OCI-LY1 (cell line): ENCODE data around the gene FKBP6.
"Not testable (repeated sequence)": the region's sequence is repeated elsewhere in the genome, so short reads cannot be mapped to it uniquely, and the experiment has no call there.

Experiments
- H2AFZ ChIP-seq: fragments of 200-600 bp; sonication (generic), shearing (Covaris generic); 2 replicates; pipeline ENCODE4 v1.6.0; 2014; ENCODE audit warnings: antibody characterized with exemption, mild to moderate bottlenecking, low read length
- H3F3A ChIP-seq: fragments of 200-600 bp; sonication (generic), shearing (Covaris generic); 2 replicates; pipeline ENCODE4 v1.6.0; 2014; ENCODE audit warnings: mild to moderate bottlenecking, antibody characterized with exemption, low read length, moderate library complexity; ENCODE audit not compliant: insufficient read depth
- H3K27ac ChIP-seq: fragments of 200-600 bp; sonication (generic); 2 replicates; pipeline ENCODE4 v1.5.1; 2014; ENCODE audit warnings: low read length, mixed run types, mild to moderate bottlenecking, low read depth; ENCODE audit not compliant: poor library complexity, severe bottlenecking
- H3K27me3 ChIP-seq: fragments of 200-600 bp; sonication (generic); 2 replicates; pipeline ENCODE4 v1.6.0; 2014; ENCODE audit warnings: antibody characterized with exemption, mild to moderate bottlenecking, low read length, moderate library complexity; ENCODE audit not compliant: insufficient read depth
- H3K36me3 ChIP-seq: fragments of 200-600 bp; sonication (generic); 2 replicates; pipeline ENCODE4 v1.6.1; 2014; ENCODE audit warnings: mild to moderate bottlenecking, antibody characterized with exemption, low read length, moderate library complexity, mixed read lengths; ENCODE audit not compliant: insufficient read depth
- H3K4me1 ChIP-seq: fragments of 200-600 bp; sonication (generic); 2 replicates; pipeline ENCODE4 v1.5.1; 2014; ENCODE audit warnings: mild to moderate bottlenecking, low read length, moderate library complexity; ENCODE audit not compliant: insufficient read depth, severe bottlenecking
- H3K4me2 ChIP-seq: fragments of 200-600 bp; sonication (generic), shearing (Covaris generic); 2 replicates; pipeline ENCODE4 v1.6.1; 2014; ENCODE audit warnings: low read length
- H3K4me3 ChIP-seq: fragments of 200-600 bp; sonication (generic); 2 replicates; pipeline ENCODE4 v1.5.1; 2014; ENCODE audit warnings: low read length, low read depth, mild to moderate bottlenecking, mixed read lengths; ENCODE audit not compliant: poor library complexity, severe bottlenecking
- H3K79me2 ChIP-seq: fragments of 200-600 bp; shearing (Covaris generic); 2 replicates; pipeline ENCODE4 v1.6.1; 2016; ENCODE audit warnings: mixed run types, low read length, mixed read lengths; ENCODE audit not compliant: insufficient read depth
- H3K9ac ChIP-seq: fragments of 200-600 bp; sonication (generic), shearing (Covaris generic); 2 replicates; pipeline ENCODE4 v1.6.1; 2014; ENCODE audit warnings: mild to moderate bottlenecking, low read length, mixed read lengths
- H3K9me2 ChIP-seq: fragments of 200-600 bp; sonication (generic), shearing (Covaris generic); 2 replicates; pipeline ENCODE4 v1.6.1; 2014; ENCODE audit warnings: low read depth, mild to moderate bottlenecking, low read length, mixed read lengths
- H3K9me3 ChIP-seq: fragments of 200-600 bp; shearing (Covaris generic); 2 replicates; pipeline ENCODE4 v1.6.1; 2014; ENCODE audit warnings: low read length, mixed read lengths
- H4K20me1 ChIP-seq: fragments of 200-600 bp; sonication (generic), shearing (Covaris generic); 2 replicates; pipeline ENCODE4 v1.6.0; 2016; ENCODE audit warnings: mild to moderate bottlenecking, low read length; ENCODE audit not compliant: insufficient read depth
- EZH2 ChIP-seq: fragments of 200-600 bp; sonication (generic), shearing (Covaris generic); IDR thresholded peaks from 2 replicates; pipeline ENCODE4 v1.8.0; 2017; ENCODE audit warnings: borderline replicate concordance, mixed run types, mild to moderate bottlenecking, antibody characterized with exemption, low read length, moderate library complexity, mixed read lengths

FKBP6 gene

GRCh38 chr7:73316521-73316920 lies 11.4 kb upstream of the FKBP6 start:
- Histone ChIP-seq H3K9me2 (no peaks in the 10 kb centered on the region), H3K27ac (no peak overlapping the region), H3K9me3 (no peaks in the 10 kb centered on the region), H3K27me3 (no peaks in the 10 kb centered on the region; the same call in 1 of the 2 replicates), H3F3A (no peaks in the 10 kb centered on the region), H3K4me1 (no peaks in the 10 kb centered on the region), H2AFZ (no peak overlapping the region), H3K9ac (no peak overlapping the region), H3K4me3 (no peak overlapping the region), H3K79me2 (no peaks in the 10 kb centered on the region), H3K36me3 (no peaks in the 10 kb centered on the region), H3K4me2 (no peak overlapping the region), H4K20me1 (no peaks in the 10 kb centered on the region)
- no peak for TF ChIP-seq EZH2

DNA sequence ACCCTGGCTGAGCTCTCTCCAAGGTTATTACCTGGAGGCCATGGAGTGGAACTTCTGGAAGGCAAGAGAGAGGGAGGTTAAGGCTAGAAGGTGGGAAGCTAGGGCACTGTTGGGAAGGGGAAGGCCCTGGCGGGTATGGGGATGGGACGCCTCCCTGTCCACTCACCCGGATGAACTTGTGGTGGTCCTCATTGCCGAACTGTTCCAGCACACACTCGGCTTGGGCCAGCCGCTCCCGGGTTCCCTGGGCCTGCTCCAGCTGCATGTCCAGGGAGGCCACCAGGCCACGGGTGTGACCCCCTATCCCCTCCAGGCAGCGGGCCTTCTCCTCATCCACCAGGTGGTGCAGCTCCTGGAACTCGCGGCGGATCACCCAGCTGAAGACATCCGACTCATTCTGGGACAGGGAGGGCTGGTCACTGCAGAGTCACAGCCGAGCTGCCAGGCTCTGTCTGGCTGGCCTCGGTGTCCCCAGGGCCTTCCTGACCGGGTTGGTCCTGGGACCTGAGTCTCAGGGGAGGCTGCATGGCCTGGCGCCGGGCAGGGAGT lies 9.2 kb upstream of the FKBP6 start:
- not testable (repeated sequence) for H3K4me2 ChIP-seq, H3K9me2 ChIP-seq, H2AFZ ChIP-seq, H4K20me1 ChIP-seq, H3K9ac ChIP-seq, H3K4me3 ChIP-seq, H3K27ac ChIP-seq, H3K36me3 ChIP-seq, H3K4me1 ChIP-seq, H3F3A ChIP-seq, H3K9me3 ChIP-seq, H3K79me2 ChIP-seq, H3K27me3 ChIP-seq

GRCh38 chr7:73319541-73319940 lies 8.4 kb upstream of the FKBP6 start:
- not testable (repeated sequence) for H3K27me3 ChIP-seq

DNA sequence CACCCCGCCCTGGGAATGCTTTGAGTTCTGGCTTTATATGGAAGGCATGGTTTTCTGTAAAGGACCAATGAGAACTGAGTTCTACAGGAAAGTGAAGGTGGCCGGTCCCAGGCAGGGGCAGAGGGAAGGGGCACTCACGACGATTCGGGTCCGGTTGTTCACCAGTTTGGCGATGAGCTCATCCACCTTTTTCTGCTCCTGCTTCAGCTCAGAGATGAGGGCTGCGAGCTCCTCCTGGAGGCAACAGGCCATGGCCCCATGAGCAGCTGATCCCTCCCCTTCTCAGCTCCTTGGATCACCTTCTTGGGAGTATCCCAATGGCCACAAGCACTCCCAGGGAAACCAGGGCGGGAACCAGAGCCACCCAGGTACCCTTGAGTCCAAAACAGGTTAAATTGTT lies 8.0 kb upstream of the FKBP6 start:
- H3K4me2 ChIP-seq, H2AFZ ChIP-seq, H3K79me2 ChIP-seq, H3K4me3 ChIP-seq, H3K9ac ChIP-seq, H3F3A ChIP-seq, H4K20me1 ChIP-seq, H3K9me3 ChIP-seq, H3K27ac ChIP-seq, H3K4me1 ChIP-seq, H3K27me3 ChIP-seq, H3K36me3 ChIP-seq, H3K9me2 ChIP-seq: not testable (repeated sequence)

More at GRCh38 chr7:73319541-73319940, 8.4 kb upstream of the FKBP6 start:
- not testable (repeated sequence) for H3K36me3 ChIP-seq, H3K4me2 ChIP-seq, H3K9me2 ChIP-seq, H4K20me1 ChIP-seq, H3K9me3 ChIP-seq, H3K4me1 ChIP-seq, H3K27ac ChIP-seq, H3K79me2 ChIP-seq, H3F3A ChIP-seq, H3K9ac ChIP-seq, H2AFZ ChIP-seq, H3K4me3 ChIP-seq

DNA sequence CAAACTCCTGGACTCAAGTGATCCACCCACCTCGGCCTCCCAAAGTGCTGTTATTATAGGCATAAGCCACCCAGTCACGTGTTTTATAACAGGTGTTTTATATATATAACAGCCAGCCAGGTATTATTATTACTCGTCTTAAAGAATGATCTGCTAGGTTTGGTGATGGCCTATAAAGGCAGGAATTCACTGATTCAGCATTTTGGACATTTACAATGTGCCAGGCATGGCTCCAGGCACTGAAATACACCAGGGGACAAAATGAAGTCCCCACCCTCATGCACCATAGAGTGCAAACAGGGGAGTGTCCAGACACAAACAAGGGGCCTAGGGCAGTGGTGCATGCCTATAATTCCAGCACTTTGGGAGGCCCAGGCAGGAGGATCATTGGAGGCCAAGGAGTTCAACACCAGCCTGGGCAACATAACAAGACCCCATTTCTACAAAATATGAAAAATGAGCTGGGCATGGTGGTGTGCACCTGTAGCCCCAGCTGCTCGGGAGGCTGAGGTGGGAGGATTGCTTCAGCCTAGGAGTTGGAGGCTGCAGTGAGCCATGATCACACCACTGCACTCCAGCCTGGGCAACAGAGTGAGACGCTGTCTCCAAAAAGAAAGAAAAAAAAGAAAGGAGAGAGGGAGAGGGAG lies 4.4 kb upstream of the FKBP6 start:
- H3K27ac ChIP-seq, H4K20me1 ChIP-seq, H3K9me3 ChIP-seq, H3K9me2 ChIP-seq, H3K27me3 ChIP-seq, H3K36me3 ChIP-seq, H3K9ac ChIP-seq, H3K79me2 ChIP-seq, H2AFZ ChIP-seq, H3K4me1 ChIP-seq, H3K4me3 ChIP-seq, H3F3A ChIP-seq: not testable (repeated sequence)
- H3K4me2 ChIP-seq, result peak overlapping the region; percentile 39; the same call in 1 of the 2 replicates
